ENCODE results near the gene SYT14. TPM values are rescaled to one million over a fixed set of nuclear protein-coding genes. Genes with fewer than 3 reads are reported as not detected.

SYT14 gene
- polyA plus RNA-seq, 1 donor (not counting 4 experiments of a cell fraction or from before 2014, with no cell fraction given): 8.3 TPM

GRCh38 chr1:210151052-210151672 is 213.1 kb downstream of the SYT14 start:
- Histone ChIP-seq H3K9ac (ENCODE audit: control insufficient read depth, extremely low read depth, insufficient read depth, low read length) (no peak overlapping the region), H3K9me3 (ENCODE audit: control insufficient read depth, low read depth, low read length) (no peaks in the 10 kb centered on the region), H3K27ac (ENCODE audit: control insufficient read depth, insufficient read depth, low read length) (no peak overlapping the region), H2AFZ (ENCODE audit: control insufficient read depth, low read length) (no peak overlapping the region), H3K4me1 (ENCODE audit: control insufficient read depth, extremely low read depth, insufficient read depth, low read length) (no peaks in the 10 kb centered on the region), H3K4me2 (ENCODE audit: control insufficient read depth, extremely low read depth, insufficient read depth, low read depth, low read length) (no peak overlapping the region), H4K20me1 (ENCODE audit: control insufficient read depth, extremely low read depth, insufficient read depth, low read length) (no peaks in the 10 kb centered on the region), H3K36me3 (ENCODE audit: control insufficient read depth in 2 of 2, extremely low read depth in 1 of 2, insufficient read depth in 2 of 2, low read length in 2 of 2) (no peaks in the 10 kb centered on the region), H3K79me2 (ENCODE audit: control insufficient read depth, insufficient read depth, low read length) (no peaks in the 10 kb centered on the region), H3K4me3 (ENCODE audit: control insufficient read depth in 2 of 3, extremely low read depth in 1 of 3, insufficient read depth in 2 of 3, low read depth in 1 of 3, low read length in 3 of 3) (no peak overlapping the region), H3K27me3 (ENCODE audit: control insufficient read depth, extremely low read depth, insufficient read depth, low read length) (no peaks in the 10 kb centered on the region), H3K9me1 (ENCODE audit: control insufficient read depth, extremely low read depth, insufficient read depth, low read length) (no peaks in the 10 kb centered on the region)
- DNase-seq (ENCODE audit: low read depth, low spot score) (no peak), FAIRE-seq (no peak)
- TF ChIP-seq CTCF (optimal IDR thresholded peaks at IDR 0.05 in 1 of 3, IDR thresholded peaks at IDR 0.05 in 1 of 3, conservative IDR thresholded peaks at IDR 0.05 in 1 of 3; ENCODE audit: extremely low read depth in 1 of 3, insufficient read depth in 2 of 3, low read length in 3 of 3): no peak
- TF ChIP-seq EZH2 (IDR thresholded peaks at IDR 0.05; ENCODE audit: low read length): no peak
- dilution Hi-C loops (cut with MboI; ENCODE audit: extremely low pct_ligation_motif_present, low sequenced_read_pairs): no loop called here

- Histone ChIP-seq H3K9me3 (ENCODE audit: control insufficient read depth, low read depth, low read length) (no peaks in the 10 kb centered on the region), H2AFZ (ENCODE audit: control insufficient read depth, low read length) (no peak overlapping the region), H3K4me1 (ENCODE audit: control insufficient read depth, extremely low read depth, insufficient read depth, low read length) (no peaks in the 10 kb centered on the region), H3K27me3 (ENCODE audit: control insufficient read depth, extremely low read depth, insufficient read depth, low read length) (no peaks in the 10 kb centered on the region), H3K36me3 (ENCODE audit: control insufficient read depth in 2 of 2, extremely low read depth in 1 of 2, insufficient read depth in 2 of 2, low read length in 2 of 2) (no peaks in the 10 kb centered on the region), H3K79me2 (ENCODE audit: control insufficient read depth, insufficient read depth, low read length) (no peaks in the 10 kb centered on the region), H3K9me1 (ENCODE audit: control insufficient read depth, extremely low read depth, insufficient read depth, low read length) (no peaks in the 10 kb centered on the region), H3K4me2 (ENCODE audit: control insufficient read depth, extremely low read depth, insufficient read depth, low read depth, low read length) (no peak overlapping the region), H3K9ac (ENCODE audit: control insufficient read depth, extremely low read depth, insufficient read depth, low read length) (no peak overlapping the region), H4K20me1 (ENCODE audit: control insufficient read depth, extremely low read depth, insufficient read depth, low read length) (no peaks in the 10 kb centered on the region), H3K4me3 (ENCODE audit: control insufficient read depth in 2 of 3, extremely low read depth in 1 of 3, insufficient read depth in 2 of 3, low read depth in 1 of 3, low read length in 3 of 3) (no peak overlapping the region), H3K27ac (ENCODE audit: control insufficient read depth, insufficient read depth, low read length) (no peak overlapping the region)
- dilution Hi-C loops (cut with MboI; ENCODE audit: extremely low pct_ligation_motif_present, low sequenced_read_pairs): no loop called here
- no peak for DNase-seq (ENCODE audit: low read depth, low spot score)
- no peak for FAIRE-seq
- TF ChIP-seq CTCF (optimal IDR thresholded peaks at IDR 0.05 in 1 of 3, IDR thresholded peaks at IDR 0.05 in 1 of 3, conservative IDR thresholded peaks at IDR 0.05 in 1 of 3; ENCODE audit: extremely low read depth in 1 of 3, insufficient read depth in 2 of 3, low read length in 3 of 3): no peak
- TF ChIP-seq EZH2 (IDR thresholded peaks at IDR 0.05; ENCODE audit: low read length): no peak
Measured at GRCh38 chr1:210159211-210159610, 221.2 kb downstream of the SYT14 start.
